Liver (tissue), 9 donors: ENCODE measurements around the gene HOXD11. TPM values are rescaled to one million over a fixed set of nuclear protein-coding genes. Genes with fewer than 3 reads are reported as not detected.

Experiments
- DNase-seq: peaks from one replicate; pipeline ENCODE4 v3.0.0-alpha.2; 2017; ENCODE audit warnings: low spot score
- H3K27ac ChIP-seq, 2 donors: one replicate each; pipeline ENCODE4 v1.7.0; 2013; ENCODE audit warnings: inconsistent platforms in 2 of 2, low read length in 2 of 2, control low read depth in 1 of 2, low read depth in 1 of 2, mild to moderate bottlenecking in 1 of 2
- H3K27me3 ChIP-seq, 4 donors: one replicate each; pipeline versions ENCODE4 v1.6.1 to v1.7.0; 2013; ENCODE audit warnings: low read length in 3 of 4, inconsistent platforms in 1 of 4, mild to moderate bottlenecking in 1 of 4, moderate library complexity in 1 of 4; ENCODE audit not compliant: control insufficient read depth in 4 of 4, insufficient read depth in 4 of 4
- H3K36me3 ChIP-seq, 4 donors: one replicate each; pipeline versions ENCODE4 v1.6.1 to v1.7.0; 2013; ENCODE audit warnings: low read length in 3 of 4, mild to moderate bottlenecking in 3 of 4, low read depth in 1 of 4, moderate library complexity in 1 of 4; ENCODE audit not compliant: control insufficient read depth in 4 of 4, insufficient read depth in 3 of 4
- H3K4me1 ChIP-seq, 4 donors: one replicate each; pipeline versions ENCODE4 v1.6.1 to v1.7.0; 2013; ENCODE audit warnings: low read length in 3 of 4, mild to moderate bottlenecking in 3 of 4, moderate library complexity in 1 of 4; ENCODE audit not compliant: control insufficient read depth in 4 of 4, insufficient read depth in 4 of 4
- H3K4me3 ChIP-seq, 3 donors: one replicate each; pipeline versions ENCODE4 v1.6.1 to v1.7.0; 2013; ENCODE audit warnings: low read length in 3 of 3, control low read depth in 1 of 3, low read depth in 1 of 3, mild to moderate bottlenecking in 1 of 3
- H3K9ac ChIP-seq, 2 donors: one replicate each; pipeline ENCODE4 v1.7.0; 2013; ENCODE audit warnings: low read length in 2 of 2, mild to moderate bottlenecking in 2 of 2, moderate library complexity in 2 of 2, control low read depth in 1 of 2, low read depth in 1 of 2
- H3K9me3 ChIP-seq, 4 donors: one replicate each; pipeline versions ENCODE4 v1.6.1 to v1.7.0; 2013; ENCODE audit warnings: low read length in 3 of 4; ENCODE audit not compliant: control insufficient read depth in 4 of 4
- ATF3 ChIP-seq: IDR thresholded peaks from 2 replicates; pipeline ENCODE4 v1.6.1; 2016; ENCODE audit warnings: antibody characterized with exemption
- FOXA2 ChIP-seq: IDR thresholded peaks from 2 replicates; pipeline ENCODE4 v1.6.1; 2016; ENCODE audit warnings: antibody characterized with exemption
- GABPA ChIP-seq, 2 donors: IDR thresholded peaks in 1 of 2; conservative IDR thresholded peaks in 1 of 2; 2 replicates each; pipeline ENCODE4 v1.6.1; 2016; ENCODE audit warnings: antibody characterized with exemption in 2 of 2, mild to moderate bottlenecking in 1 of 2, moderate library complexity in 1 of 2
- HNF4A ChIP-seq, 2 donors: conservative IDR thresholded peaks; 2 replicates each; pipeline ENCODE4 v1.6.1; 2016; ENCODE audit warnings: antibody characterized with exemption in 2 of 2, mild to moderate bottlenecking in 2 of 2
- HNF4G ChIP-seq: IDR thresholded peaks from 2 replicates; pipeline ENCODE4 v1.6.1; 2016; ENCODE audit warnings: antibody characterized with exemption
- JUND ChIP-seq, 2 donors: IDR thresholded peaks; 2 replicates each; pipeline ENCODE4 v1.6.1; 2016; ENCODE audit warnings: antibody characterized with exemption in 2 of 2
- MAX ChIP-seq: IDR thresholded peaks from 2 replicates; pipeline ENCODE4 v1.6.1; 2016; ENCODE audit warnings: antibody characterized with exemption
- RAD21 ChIP-seq, 2 donors: IDR thresholded peaks; 2 replicates each; pipeline ENCODE4 v1.6.1; 2016; ENCODE audit warnings: antibody characterized with exemption in 2 of 2, mild to moderate bottlenecking in 2 of 2
- REST ChIP-seq: IDR thresholded peaks from 2 replicates; pipeline ENCODE4 v1.6.1; 2016; ENCODE audit warnings: antibody characterized with exemption, mild to moderate bottlenecking
- RXRA ChIP-seq, 2 donors: IDR thresholded peaks; 2 replicates each; pipeline ENCODE4 v1.6.1; 2017 to 2018; ENCODE audit warnings: antibody characterized with exemption in 2 of 2, mild to moderate bottlenecking in 1 of 2
- SP1 ChIP-seq: IDR thresholded peaks from 2 replicates; pipeline ENCODE4 v1.6.1; 2018; ENCODE audit warnings: antibody characterized with exemption, mild to moderate bottlenecking
- TAF1 ChIP-seq: conservative IDR thresholded peaks from 2 replicates; pipeline ENCODE4 v1.6.1; 2016; ENCODE audit warnings: antibody characterized with exemption, mild to moderate bottlenecking
- YY1 ChIP-seq: IDR thresholded peaks from 2 replicates; pipeline ENCODE4 v1.6.1; 2016; ENCODE audit warnings: antibody characterized with exemption, mild to moderate bottlenecking
- ZBTB33 ChIP-seq: IDR thresholded peaks from 2 replicates; pipeline ENCODE4 v1.6.1; 2016; ENCODE audit warnings: antibody characterized with exemption
- WGBS: extraction: QIAGEN DNeasy Blood & Tissue Kit; methylation state at CpG from one replicate; pipeline ENCODE4 v1.1.7; 2013; 5-methylcytosine and 5-hydroxymethylcytosine counted together
- polyA plus RNA-seq, 2 donors: library from polyadenylated mRNA; stranded (reverse) in 1 of 2; unstranded in 1 of 2; fragments of 200-250 nt in 1 of 2; fragments of >200 nt in 1 of 2; fragmentation: Nextera tagmentation in 1 of 2; extraction: Ambion mirVana in 1 of 2; gene quantifications; one replicate each; pipeline versions ENCODE4 v1.2.1 to v1.2.3, GENCODE V29; 2013 to 2015
- total RNA-seq, 2 donors: library from RNA; depleted of rRNA; stranded (reverse); fragments of >200 nt; gene quantifications; one replicate each; pipeline ENCODE4 v1.2.3, GENCODE V29; 2014
- donor health status: healthy.
- donor health status: healthy.
- donor health status: healthy.
- donor health status: healthy.
- donor health status: healthy.

The HOXD11 gene
- total and polyA plus RNA-seq, 4 donors: not detected

- Histone ChIP-seq H3K27ac (no peak within 1 kb of the TSS), H3K4me1 (peaks cover 12 to 28% (median 23%) of the 10 kb centered on the region in 4 donors), H3K4me3 (peak within 1 kb of the TSS in 1 of 3 donors; percentile 42), H3K9me3 (peaks cover 0 to 4% (median 2%) of the 10 kb centered on the region in 4 donors), H3K36me3 (no peaks in the 10 kb centered on the region), H3K27me3 (peaks cover 10 to 57% (median 26%) of the 10 kb centered on the region in 4 donors), H3K9ac (no peak within 1 kb of the TSS)
- TF ChIP-seq YY1: no peak
- TF ChIP-seq SP1: no peak
- TF ChIP-seq TAF1: no peak
- TF ChIP-seq FOXA2: no peak
- TF ChIP-seq GABPA (IDR thresholded peaks at IDR 0.05 in 1 of 2, conservative IDR thresholded peaks at IDR 0.05 in 1 of 2): no peak
- 6% methylated on average over 95 of the region's 95 CpGs for WGBS
- DNase-seq: no peak
These were observed 14.6 kb upstream of the HOXD11 start, which contains the start of gene HOXD13 for GRCh38 chr2:176092270-176093144. Gene HOXD13 (plus strand): TSS chr2:176092721. CDS start chr2:176092891, 170 bp downstream.

GRCh38 chr2:176093145-176093897 is 13.8 kb upstream of the HOXD11 start:
- H3K4me1 ChIP-seq: peaks cover 9 to 27% (median 21%) of the 10 kb centered on the region in 4 donors
- no peak for DNase-seq
- no peak for TF ChIP-seq ZBTB33
- TF ChIP-seq HNF4G: no peak
- TF ChIP-seq HNF4A (conservative IDR thresholded peaks at IDR 0.05): no peak
- no peak for TF ChIP-seq JUND (IDR thresholded peaks at IDR 0.05)
- TF ChIP-seq RXRA (IDR thresholded peaks at IDR 0.05): no peak
- no peak for TF ChIP-seq RAD21 (IDR thresholded peaks at IDR 0.05)
- no peak for TF ChIP-seq REST
- TF ChIP-seq ATF3: no peak
- TF ChIP-seq MAX: no peak
- no peak for TF ChIP-seq TAF1

More at GRCh38 chr2:176093145-176093897, 13.8 kb upstream of the HOXD11 start:
- peak overlapping the region in 1 of 3 donors; percentile 42 for H3K4me3 ChIP-seq
- H3K27ac ChIP-seq: no peak overlapping the region
- peaks cover 8 to 54% (median 26%) of the 10 kb centered on the region in 4 donors for H3K27me3 ChIP-seq
- peaks cover 0 to 4% (median 2%) of the 10 kb centered on the region in 4 donors for H3K9me3 ChIP-seq
- WGBS: 5% methylated on average over 53 of the region's 53 CpGs
- no peaks in the 10 kb centered on the region for H3K36me3 ChIP-seq
- no peak overlapping the region for H3K9ac ChIP-seq
